Measurements from ENCODE around the gene VPS41.

Gene VPS41

DNA sequence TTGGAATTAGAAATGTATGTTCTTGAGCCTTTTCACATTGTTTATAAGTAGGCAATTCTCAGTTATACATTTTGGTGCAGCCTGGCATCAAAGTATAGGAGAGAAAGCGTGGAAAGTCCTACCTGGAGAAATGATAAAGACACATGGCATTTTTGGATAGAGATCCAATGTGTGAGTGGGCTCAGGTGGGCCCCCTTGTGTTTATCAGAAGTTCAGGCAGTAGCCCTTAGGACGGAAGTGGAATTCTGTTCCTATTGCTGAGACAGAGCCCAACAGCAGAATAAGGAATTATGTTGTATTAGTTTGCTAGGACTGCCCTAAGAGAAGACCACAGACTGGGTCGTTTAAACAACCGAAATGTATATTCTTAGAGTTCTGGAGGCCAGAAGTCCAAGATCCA, 192.6 kb downstream of the VPS41 start:
- no peak for DNase-seq

DNA sequence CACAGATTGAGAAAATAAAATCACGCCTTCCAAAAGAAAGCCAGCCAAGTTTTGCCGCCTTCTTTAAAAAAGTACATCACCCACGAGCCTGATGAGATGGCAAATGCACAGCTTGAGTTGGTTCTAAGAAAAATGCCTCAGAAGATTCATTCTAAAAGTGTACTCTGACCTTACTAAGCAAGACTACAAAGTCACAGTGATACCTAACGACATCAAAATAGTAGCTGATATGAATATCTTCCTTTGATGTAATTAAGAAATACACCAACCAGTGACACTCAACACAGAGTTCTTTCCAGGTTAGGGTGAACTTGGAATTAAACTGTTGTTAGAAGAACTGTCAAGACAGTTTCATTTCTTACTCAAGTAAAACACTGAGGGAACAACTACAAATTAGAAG, 199.9 kb downstream of the VPS41 start:
- no peak for DNase-seq

DNA sequence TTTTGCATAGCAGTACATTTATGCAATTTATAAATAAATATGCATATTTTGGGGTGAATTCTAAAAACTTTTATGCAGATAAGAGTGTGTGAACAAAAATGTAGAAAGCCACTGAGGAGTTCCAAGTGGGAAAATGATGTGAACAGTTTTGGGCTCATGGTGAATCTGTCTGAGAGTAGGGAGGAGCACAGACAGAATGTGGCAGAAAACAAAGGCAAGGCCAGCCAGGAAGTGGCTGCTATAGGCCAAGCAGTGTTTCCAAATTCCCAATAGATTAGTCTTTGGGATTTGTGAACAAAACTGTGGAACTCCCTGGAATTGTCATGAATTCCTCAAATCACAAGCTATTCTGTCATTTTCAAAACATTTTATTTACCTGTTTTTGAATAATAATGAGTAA, 204.2 kb downstream of the VPS41 start:
- no peak for DNase-seq

DNA sequence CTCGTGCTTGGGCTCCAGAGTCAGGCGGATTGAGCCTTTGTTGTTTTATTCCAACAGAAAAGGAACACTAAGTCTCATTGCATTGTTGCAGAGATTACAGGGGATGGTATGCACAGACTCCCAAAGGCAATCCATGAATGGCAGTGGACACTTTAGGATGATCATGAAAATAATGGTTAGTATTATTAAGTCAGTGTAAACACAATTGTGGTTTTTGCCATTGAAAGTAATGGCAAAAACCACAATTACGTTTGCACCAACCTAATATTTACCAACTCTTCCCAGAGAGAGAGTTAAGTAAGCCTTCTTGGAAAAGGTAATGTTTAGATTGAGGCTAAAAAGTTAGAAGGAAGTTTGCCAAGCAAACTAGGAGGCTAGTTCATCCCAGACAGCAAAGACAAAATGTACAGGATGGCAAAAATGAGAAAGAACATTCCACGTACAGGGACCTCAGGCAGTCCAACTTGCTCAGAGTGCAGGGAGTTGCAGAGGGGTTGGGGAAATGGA, 204.9 kb downstream of the VPS41 start:
- no peak for DNase-seq

DNA sequence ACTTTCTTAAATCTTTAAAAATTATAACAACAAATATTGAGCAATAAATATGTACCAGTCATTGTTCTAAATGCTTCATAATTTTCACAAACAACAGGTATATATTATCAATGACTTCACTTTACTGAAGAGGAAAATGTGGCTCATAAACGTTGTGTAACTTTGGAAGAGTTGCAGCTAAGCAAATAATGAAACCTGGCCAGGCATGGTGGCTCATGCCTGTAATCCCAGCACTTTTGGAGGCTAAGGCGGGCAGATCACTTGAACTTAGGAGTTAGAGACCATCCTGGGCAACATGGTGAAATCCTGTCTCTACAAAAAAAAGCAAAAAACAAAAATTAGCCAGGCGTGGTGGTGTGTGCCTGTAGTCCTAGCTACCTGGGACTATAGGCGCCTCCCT, 205.9 kb downstream of the VPS41 start:
- DNase-seq = no peak

DNA sequence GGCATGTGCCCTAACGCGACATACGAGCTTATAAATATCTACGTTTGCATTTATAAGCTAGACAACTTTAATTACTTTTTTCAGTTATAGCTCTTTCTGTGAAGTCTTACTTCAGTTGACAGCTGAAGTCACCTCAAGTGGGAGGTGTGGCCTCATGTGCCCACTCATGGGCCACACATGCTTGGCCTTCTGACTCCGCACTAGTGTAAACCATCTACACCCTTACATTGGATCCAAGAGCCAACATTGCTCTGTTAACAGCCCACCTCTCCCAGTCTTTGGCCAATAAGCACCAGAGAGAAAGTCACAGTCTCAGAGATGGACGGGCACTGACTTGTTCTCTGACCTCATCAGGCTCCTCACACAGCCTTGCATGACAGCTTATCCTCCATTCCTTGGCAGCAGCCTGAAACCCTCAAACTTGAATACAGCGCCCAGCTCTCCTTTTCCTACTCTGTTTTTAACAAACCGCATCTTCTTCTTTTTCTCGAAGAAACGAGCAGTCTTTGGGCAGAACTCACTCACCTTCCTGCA, 206.9 kb downstream of the VPS41 start:
- DNase-seq = no peak

DNA sequence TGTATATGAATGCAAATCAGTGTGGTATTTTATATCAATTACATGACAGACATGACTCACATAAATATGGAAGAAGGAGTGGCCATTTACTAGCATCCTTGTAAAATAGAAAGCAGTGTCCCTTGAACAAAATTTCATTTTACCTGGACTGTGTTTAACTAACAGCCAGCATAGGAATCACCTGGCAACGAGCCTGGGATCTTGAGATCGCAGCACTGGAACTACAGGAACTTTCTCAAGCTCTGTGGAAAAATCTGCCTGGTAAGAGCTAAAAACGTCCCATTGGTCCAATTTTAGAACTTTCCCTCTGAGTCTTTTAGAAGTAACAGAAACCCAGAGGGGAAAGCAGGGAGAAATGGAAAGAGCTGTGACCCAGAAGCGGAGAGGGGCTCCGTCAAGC, 208.9 kb downstream of the VPS41 start:
- DNase-seq = no peak

DNA sequence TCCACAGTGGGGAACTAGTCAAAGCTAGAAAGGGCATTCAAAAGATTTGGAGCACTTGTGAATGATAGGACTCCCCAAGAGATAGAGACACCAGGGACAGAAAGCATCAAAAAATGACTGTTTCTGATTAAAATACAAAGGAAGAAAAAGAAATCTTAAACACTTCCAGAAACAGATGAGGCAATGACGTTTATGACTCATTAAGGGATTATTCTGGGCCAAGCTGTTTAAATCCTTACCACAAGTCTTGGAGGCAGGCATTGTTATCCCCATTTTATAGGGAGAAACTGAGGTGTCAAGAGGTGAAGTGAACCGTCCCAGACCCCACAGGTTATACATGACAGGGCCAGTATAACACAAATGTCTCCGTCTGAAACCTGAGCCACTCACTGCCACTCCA, 209.5 kb downstream of the VPS41 start:
- no peak for DNase-seq

DNA sequence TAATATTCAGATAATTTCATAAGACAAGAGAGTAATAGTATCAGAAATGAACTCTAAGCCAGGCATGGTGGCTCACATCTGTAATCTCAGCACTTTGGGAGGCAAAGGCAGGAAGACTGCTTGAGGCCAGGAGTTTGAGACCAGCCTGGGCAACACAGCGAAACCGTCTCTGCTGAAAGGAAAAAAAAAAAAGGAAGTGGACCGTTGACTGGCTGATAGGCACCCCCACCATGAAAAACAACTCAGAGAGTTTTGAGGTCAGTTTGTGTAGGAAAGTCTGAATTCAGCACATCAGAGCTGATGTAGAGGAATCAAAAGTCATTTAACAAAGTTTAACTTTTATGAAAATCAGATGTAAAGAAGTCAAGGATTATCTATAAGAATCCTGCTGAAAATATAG, 214.7 kb downstream of the VPS41 start:
- DNase-seq = no peak

DNA sequence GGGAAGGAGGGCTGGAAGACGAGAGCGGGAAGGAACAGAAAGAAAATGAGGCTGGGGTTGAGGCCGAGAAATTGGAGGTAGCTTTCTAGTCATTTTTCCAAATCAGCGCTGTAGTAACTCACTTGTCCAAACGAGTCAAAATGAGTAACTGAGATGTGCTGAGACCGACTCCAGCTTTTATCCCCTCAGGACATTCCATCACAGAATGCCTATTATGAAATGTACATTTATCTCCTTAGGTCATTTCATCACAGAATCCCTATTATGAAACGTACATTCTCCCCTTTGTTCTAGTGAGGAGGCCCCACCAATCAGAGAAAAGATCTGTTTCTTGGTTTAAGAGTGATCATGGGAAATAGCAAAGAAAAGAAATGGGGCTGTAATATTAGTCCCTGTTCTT, 222.1 kb downstream of the VPS41 start:
- DNase-seq = no peak

DNA sequence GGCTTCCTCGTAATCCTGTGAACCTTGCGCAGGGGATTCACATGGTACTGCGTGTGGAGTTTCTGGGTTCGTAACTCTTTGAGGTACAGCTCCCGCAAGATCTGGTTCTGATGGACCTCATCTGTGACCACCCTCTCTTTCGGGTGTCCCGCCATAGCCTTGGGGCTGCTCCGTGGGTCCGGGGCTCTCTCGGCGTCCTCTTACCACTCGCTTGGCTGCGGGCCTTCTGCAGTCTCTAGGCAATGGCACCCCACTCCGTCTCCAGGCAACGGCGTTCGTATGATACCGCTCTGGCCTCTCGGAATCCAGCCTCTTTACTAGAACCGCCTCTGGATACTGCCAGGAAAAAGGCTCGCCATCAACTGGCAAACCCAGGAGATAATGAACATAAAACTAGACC, 223.1 kb downstream of the VPS41 start:
- no peak for DNase-seq

DNA sequence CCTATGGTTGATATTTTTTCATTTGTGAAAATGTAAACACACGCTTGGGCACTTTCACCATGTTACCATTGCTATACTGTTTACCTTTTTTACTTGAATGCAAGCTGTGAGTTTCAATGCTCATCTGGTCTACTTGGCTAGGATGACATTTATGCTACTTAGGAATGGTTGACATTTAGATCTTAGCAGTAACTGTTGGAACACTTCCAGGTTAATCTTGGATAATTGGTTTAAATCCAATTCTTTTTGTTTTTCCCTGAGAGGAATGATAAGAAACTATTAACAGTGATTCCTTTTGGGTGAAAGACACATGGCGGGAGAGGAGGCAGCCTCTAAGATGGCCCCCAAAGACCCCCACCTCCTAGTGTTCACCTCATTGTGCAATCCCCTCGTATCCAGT, 226.4 kb downstream of the VPS41 start:
- no peak for DNase-seq

DNA sequence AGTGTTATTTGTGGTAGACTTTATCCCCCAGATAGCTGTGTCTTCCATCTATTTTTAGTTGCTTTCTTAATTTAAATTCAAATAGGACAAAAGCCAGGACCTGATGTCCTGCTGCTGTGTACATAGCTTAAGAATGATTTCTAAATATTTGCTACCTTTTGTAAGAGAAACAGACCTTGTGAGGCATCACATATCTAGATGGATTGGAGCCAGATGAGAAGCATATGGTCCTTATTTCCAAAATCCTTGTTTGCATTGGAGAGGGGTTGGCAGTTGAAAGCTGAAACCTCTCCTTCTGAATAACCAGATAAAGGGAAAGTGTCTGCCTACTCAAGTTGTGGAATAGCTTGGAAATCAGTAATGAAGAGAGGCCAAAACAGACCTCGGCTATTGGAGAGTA, 227.1 kb downstream of the VPS41 start:
- DNase-seq = no peak

DNA sequence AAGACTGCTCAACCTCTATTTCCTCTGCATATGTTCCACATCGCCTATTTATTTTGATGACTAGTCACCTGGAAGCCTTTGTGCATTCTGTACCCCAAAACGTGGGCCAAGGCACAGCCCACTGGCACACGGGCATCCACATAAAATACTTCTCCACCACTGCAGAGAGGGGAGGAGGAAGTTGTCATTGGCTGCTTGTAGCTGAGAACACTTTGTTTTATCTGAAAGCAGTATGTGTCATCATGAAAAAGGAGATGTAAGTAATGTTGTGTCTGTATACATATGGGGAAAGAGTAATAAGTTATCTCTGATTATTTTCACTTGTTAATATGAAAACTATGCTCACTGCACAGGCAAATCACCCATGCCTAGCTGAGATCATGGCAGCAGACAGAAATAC, 229.6 kb downstream of the VPS41 start:
- DNase-seq = no peak

DNA sequence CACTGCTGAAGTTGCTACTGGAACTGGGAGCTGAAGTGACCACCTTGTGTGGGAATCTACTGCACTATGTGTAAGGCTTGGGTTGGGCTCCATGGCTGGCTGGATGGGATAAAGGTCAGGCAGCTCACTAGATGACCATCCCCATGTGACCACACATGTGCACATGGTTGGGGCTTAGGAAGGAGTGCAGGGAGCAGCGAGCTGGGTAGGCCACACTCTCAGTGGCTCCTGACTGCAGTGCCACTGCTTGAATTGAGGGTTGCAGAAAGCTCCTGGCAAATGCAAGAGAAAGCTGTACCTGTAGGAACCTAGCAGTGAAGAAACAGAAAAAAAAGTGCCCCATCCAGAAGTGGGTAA, 230.3 kb downstream of the VPS41 start:
- no peak for DNase-seq

DNA sequence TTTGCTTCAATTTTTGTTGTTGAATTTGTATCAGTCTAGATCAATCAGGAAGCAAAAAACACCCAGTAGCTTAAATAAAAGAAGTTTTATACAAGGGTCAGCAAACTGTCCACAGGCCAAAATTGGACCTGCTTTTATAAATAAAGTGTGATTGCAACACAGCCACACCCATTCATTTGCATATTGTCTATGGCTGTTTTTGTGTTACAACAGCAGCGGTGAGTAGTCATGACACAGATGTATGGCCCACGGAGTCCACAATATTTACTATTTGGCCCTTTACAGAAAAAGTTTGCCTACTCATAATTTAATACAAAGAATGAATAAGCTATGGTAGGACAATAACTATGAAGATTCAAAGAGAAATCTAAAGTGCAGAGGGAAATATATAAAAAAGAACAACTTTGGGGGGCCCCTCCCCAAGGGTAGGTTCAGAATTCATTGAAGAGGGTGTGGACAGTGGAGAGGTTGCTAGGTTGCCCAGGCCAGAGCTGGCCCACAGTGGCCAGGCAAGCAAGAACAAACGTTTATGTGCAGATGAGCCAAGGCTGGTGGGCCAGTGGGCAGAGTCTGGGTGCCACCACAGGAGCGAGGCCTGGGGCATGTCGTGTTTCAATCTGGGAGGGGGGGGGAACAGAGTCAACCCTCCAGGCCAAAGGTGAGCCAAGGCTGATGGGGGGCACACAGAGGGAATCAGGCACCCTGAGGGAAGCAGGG, 230.9 kb downstream of the VPS41 start:
- DNase-seq = no peak

DNA sequence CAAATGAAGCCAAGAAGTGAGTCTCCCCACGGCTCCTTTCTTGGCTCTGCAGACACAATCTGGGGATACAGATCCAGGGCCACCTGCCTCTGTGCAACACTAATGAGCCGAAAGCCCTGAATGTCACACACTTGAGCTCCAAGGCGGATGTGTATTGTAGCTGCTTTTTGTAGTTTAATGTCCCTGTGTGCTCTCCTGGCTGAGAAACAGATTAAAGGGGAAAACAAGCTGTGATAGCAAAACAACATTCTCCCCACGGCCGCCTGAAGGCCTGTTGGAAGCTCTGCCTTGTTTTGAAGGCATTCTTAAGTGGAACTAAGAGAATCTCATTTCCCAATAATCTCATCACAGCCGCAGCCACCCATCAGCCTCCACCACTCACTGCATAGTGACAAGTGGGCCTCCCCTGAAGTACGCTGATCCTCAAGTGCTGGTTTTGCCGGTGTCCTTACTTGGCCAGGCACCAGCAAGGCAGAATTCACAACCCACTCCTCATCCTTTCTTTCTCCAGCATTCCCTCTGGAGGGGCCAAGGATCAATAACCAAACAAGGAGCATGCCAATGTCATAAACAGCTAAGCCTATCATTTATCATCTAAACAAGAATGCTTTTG, 233.4 kb downstream of the VPS41 start:
- DNase-seq = no peak

DNA sequence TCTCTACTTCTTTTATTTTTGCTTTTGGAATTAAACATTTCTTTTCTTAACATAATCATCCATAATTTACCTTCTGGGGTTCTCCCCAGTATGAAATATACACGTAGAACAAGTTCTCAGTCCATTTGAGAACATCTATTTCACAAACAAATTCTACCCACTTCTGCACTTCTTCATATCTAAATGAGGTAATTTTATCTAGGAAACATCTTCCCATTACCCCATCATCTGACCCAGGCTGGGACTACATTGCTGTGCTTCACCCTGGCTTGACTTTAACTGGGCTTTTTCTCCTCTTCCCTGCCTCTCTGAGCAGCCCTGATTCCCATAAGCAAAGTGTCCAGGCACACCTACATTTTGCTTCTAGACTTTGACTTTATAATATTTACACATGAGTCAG, 234.5 kb downstream of the VPS41 start:
- no peak for DNase-seq

DNA sequence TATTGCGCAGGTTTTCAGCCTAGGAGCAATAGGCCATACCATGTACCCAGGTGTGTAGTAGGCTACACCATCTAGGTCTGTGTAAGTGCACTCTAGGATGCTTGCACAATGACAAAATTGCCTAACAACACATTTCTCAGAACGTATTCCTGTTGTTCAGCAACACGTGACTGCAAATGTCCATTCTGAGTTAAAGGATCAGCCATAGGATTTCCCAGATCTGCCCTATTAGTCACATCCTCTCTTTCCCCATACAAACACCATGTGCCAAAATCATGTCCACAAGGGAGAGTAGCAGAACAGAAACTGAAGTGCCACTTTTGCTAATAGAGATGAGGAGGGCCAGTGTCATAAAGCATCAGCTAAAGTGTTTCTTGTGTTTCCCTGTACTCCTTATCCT, 235.2 kb downstream of the VPS41 start:
- DNase-seq = no peak
